ACHN (cell line): Measurements from ENCODE around the gene CHRNA7.
A peak's percentile ranks its signal among the peaks of the same experiment; 100 is the strongest.

Experiments
- DNase-seq: peaks from one replicate; pipeline ENCODE4 v3.0.0-alpha.2; 2015
- in situ Hi-C: cut with HindIII; loops from 2 replicates; pipeline ENCODE4 v1.10.0; 2017; ENCODE audit warnings: low sequenced_read_pairs, low pct_ligation_motif_present, low pct_unique_long_range_greater_than_20kb

Gene CHRNA7

GRCh38 chr15:32029862-32030781 lies at the start of gene CHRNA7:
TSS of gene CHRNA7 (plus strand) at chr15:32030515. CDS start at chr15:32030595, 80 bp downstream.
- DNase-seq, result peak; percentile 41
- in situ Hi-C loops, result no loop called here

- DNase-seq, result no peak
- in situ Hi-C loops, result no loop called here
Measured at GRCh38 chr15:31985607-31986006, 44.7 kb upstream of the CHRNA7 start.

- no peak for DNase-seq
- in situ Hi-C loops, result no loop called here
Measured at GRCh38 chr15:31993062-31993461, 37.3 kb upstream of the CHRNA7 start.

- no peak for DNase-seq
- in situ Hi-C loops, result no loop called here
Measured at GRCh38 chr15:31997711-31998110, 32.6 kb upstream of the CHRNA7 start.

- in situ Hi-C loops, result no loop called here
- no peak for DNase-seq
Measured at GRCh38 chr15:32003558-32003957, 26.8 kb upstream of the CHRNA7 start.

GRCh38 chr15:32004249-32004648 lies 26.1 kb upstream of the CHRNA7 start:
- in situ Hi-C loops, result no loop called here
- DNase-seq, result no peak

GRCh38 chr15:32007355-32007960 lies 22.9 kb upstream of the CHRNA7 start:
- DNase-seq, result no peak
- in situ Hi-C loops, result no loop called here

GRCh38 chr15:32014953-32015352 lies 15.4 kb upstream of the CHRNA7 start:
- DNase-seq, result no peak
- in situ Hi-C loops, result no loop called here

GRCh38 chr15:32020156-32020555 lies 10.2 kb upstream of the CHRNA7 start:
- in situ Hi-C loops, result no loop called here
- no peak for DNase-seq

GRCh38 chr15:32028921-32029320 lies 1.4 kb upstream of the CHRNA7 start:
- in situ Hi-C loops, result no loop called here
- DNase-seq, result no peak

GRCh38 chr15:32029409-32029861 lies 880 bp upstream of the CHRNA7 start:
- DNase-seq, result peak; percentile 6
- in situ Hi-C loops, result no loop called here

- in situ Hi-C loops, result no loop called here
- no peak for DNase-seq
Measured at GRCh38 chr15:32030795-32031194, 480 bp downstream of the CHRNA7 start.

GRCh38 chr15:32033186-32033890 lies 3.0 kb downstream of the CHRNA7 start:
- in situ Hi-C loops, result no loop called here
- no peak for DNase-seq

- in situ Hi-C loops, result no loop called here
Measured at GRCh38 chr15:32034106-32034505, 3.8 kb downstream of the CHRNA7 start.

GRCh38 chr15:32035285-32035684 lies 5.0 kb downstream of the CHRNA7 start:
- in situ Hi-C loops, result no loop called here
- no peak for DNase-seq

More at GRCh38 chr15:32034106-32034505, 3.8 kb downstream of the CHRNA7 start:
- no peak for DNase-seq

- no peak for DNase-seq
- in situ Hi-C loops, result no loop called here
Measured at GRCh38 chr15:32036971-32037370, 6.7 kb downstream of the CHRNA7 start.

- DNase-seq, result no peak
- in situ Hi-C loops, result no loop called here
Measured at GRCh38 chr15:32041294-32041693, 11.0 kb downstream of the CHRNA7 start.

GRCh38 chr15:32042269-32042972 lies 12.1 kb downstream of the CHRNA7 start:
- DNase-seq, result peak; percentile 10

GRCh38 chr15:32053719-32054118 lies 23.4 kb downstream of the CHRNA7 start:
- in situ Hi-C loops, result no loop called here

More at GRCh38 chr15:32042269-32042972, 12.1 kb downstream of the CHRNA7 start:
- in situ Hi-C loops, result no loop called here

More at GRCh38 chr15:32053719-32054118, 23.4 kb downstream of the CHRNA7 start:
- no peak for DNase-seq
